Esophagus squamous epithelium (tissue), 5 donors: ENCODE data around the gene TEX52. TPM values are rescaled to one million over a fixed set of nuclear protein-coding genes. Genes with fewer than 3 reads are reported as not detected.

Experiments
- DNase-seq: peaks from one replicate; lab custom pipeline; 2025; lab: John Stamatoyannopoulos, UW
- H3K27ac ChIP-seq, 4 donors: fragments of 200-600 bp; sonication (generic); one replicate each; pipeline ENCODE4 v1.5.1; 2016 to 2019; ENCODE audit warnings: mild to moderate bottlenecking in 1 of 4
- H3K27me3 ChIP-seq, 4 donors: fragments of 200-600 bp; sonication (generic); 1 replicate in 3 of 4; 2 replicates in 1 of 4; pipeline versions ENCODE4 v1.5.1 to v1.6.0; 2017 to 2021; ENCODE audit warnings: antibody characterized with exemption in 1 of 4
- H3K36me3 ChIP-seq, 3 donors: fragments of 200-600 bp; sonication (generic); one replicate each; pipeline ENCODE4 v1.5.1; 2016 to 2019
- H3K4me1 ChIP-seq, 3 donors: fragments of 200-600 bp; sonication (generic); one replicate each; pipeline ENCODE4 v1.5.1; 2017 to 2019
- H3K4me3 ChIP-seq, 4 donors: fragments of 200-600 bp; sonication (generic); 1 replicate in 3 of 4; 2 replicates in 1 of 4; pipeline ENCODE4 v1.5.1; 2016 to 2019; ENCODE audit warnings: mild to moderate bottlenecking in 2 of 4, moderate library complexity in 1 of 4
- H3K9me3 ChIP-seq, 3 donors: fragments of 200-600 bp; sonication (generic); one replicate each; pipeline ENCODE4 v1.5.1; 2016 to 2019
- CTCF ChIP-seq, 6 experiments: fragments of 450-650 bp in 4 of 6; fragments of 200-600 bp in 2 of 6; sonication (generic) in 2 of 6; IDR thresholded peaks; one replicate each; pipeline ENCODE4 v1.5.1; 2016 to 2019; ENCODE audit warnings: antibody characterized with exemption in 6 of 6, mild to moderate bottlenecking in 4 of 6, moderate library complexity in 4 of 6
- POLR2A ChIP-seq, 4 donors: fragments of 450-650 bp; IDR thresholded peaks; one replicate each; pipeline ENCODE4 v1.6.1; 2017; ENCODE audit warnings: antibody characterized with exemption in 4 of 4, mild to moderate bottlenecking in 4 of 4, moderate library complexity in 3 of 4
- WGBS, 2 donors: methylation state at CpG; one replicate each; pipeline ENCODE4 v1.1.5; 2018; 5-methylcytosine and 5-hydroxymethylcytosine counted together
- intact Hi-C: fragments of 100-400 bp; cut with DNase I; formaldehyde crosslinking; loops from one replicate; pipeline ENCODE4 v1.15.0; 2022
- total RNA-seq, 4 donors: library from RNA; depleted of rRNA; stranded (reverse); fragments of >200 nt; gene quantifications; one replicate each; pipeline ENCODE4 v1.1.0, GENCODE V29; 2016
- donor health status: DM: yes; HTN: yes; CAD: no.

The TEX52 gene
- total RNA-seq, 4 donors from 2014 or later, result not detected

- Histone ChIP-seq H3K9me3 (no peaks in the 10 kb centered on the region), H3K4me1 (peaks cover 0 to 27% (median 4%) of the 10 kb centered on the region in 3 donors), H3K27ac (no peak overlapping the region), H3K4me3 (peak overlapping the region in 2 of 4 donors; percentile 26 to 39), H3K36me3 (peaks cover 0 to 55% (median 0%) of the 10 kb centered on the region in 3 donors), H3K27me3 (no peaks in the 10 kb centered on the region)
- TF ChIP-seq POLR2A (IDR thresholded peaks at IDR 0.05) (no peak), CTCF (IDR thresholded peaks at IDR 0.05) (no peak)
- 66 to 77% methylated on average over 5 to 9 of the region's 9 CpGs for WGBS, 2 donors
- no peak for DNase-seq
- intact Hi-C loops, result no loop called here
These were observed 23.0 kb downstream of the TEX52 start for GRCh38 chr12:2833810-2834209.

- no peak for TF ChIP-seq POLR2A (IDR thresholded peaks at IDR 0.05)
- no peak for TF ChIP-seq CTCF (IDR thresholded peaks at IDR 0.05)
- WGBS, 2 donors, result 16 to 29% methylated on average over 3 to 4 of the region's 5 CpGs
- intact Hi-C loops, result no loop called here
- Histone ChIP-seq H3K27me3 (no peaks in the 10 kb centered on the region), H3K4me1 (peaks cover 0 to 27% (median 4%) of the 10 kb centered on the region in 3 donors), H3K36me3 (peaks cover 0 to 55% (median 0%) of the 10 kb centered on the region in 3 donors), H3K9me3 (no peaks in the 10 kb centered on the region), H3K4me3 (peak overlapping the region in 1 of 4 donors; percentile 39), H3K27ac (peak overlapping the region in 1 of 4 donors; percentile 6)
- no peak for DNase-seq
These were observed 23.5 kb downstream of the TEX52 start for GRCh38 chr12:2833327-2833726.

GRCh38 chr12:2832550-2833127 lies 24.2 kb downstream of the TEX52 start:
- intact Hi-C loops, result no loop called here
- no peak for DNase-seq
- TF ChIP-seq CTCF (IDR thresholded peaks at IDR 0.05) (no peak), POLR2A (IDR thresholded peaks at IDR 0.05) (no peak)

GRCh38 chr12:2829275-2829674 lies 27.6 kb downstream of the TEX52 start:
- 92 to 94% methylated on average over 6 of the region's 6 CpGs for WGBS, 2 donors
- peaks cover 1 to 80% (median 14%) of the 10 kb centered on the region in 3 donors for H3K36me3 ChIP-seq
- peaks cover 0 to 14% (median 0%) of the 10 kb centered on the region in 3 donors for H3K4me1 ChIP-seq
- intact Hi-C loops, result no loop called here
- no peak for DNase-seq
- H3K27ac ChIP-seq, result no peak overlapping the region
- no peaks in the 10 kb centered on the region for H3K9me3 ChIP-seq
- no peaks in the 10 kb centered on the region for H3K27me3 ChIP-seq
- no peak overlapping the region for H3K4me3 ChIP-seq
- TF ChIP-seq POLR2A (IDR thresholded peaks at IDR 0.05), result no peak
- no peak for TF ChIP-seq CTCF (IDR thresholded peaks at IDR 0.05)

More at GRCh38 chr12:2832550-2833127, 24.2 kb downstream of the TEX52 start:
- H3K9me3 ChIP-seq, result no peaks in the 10 kb centered on the region
- 86 to 95% methylated on average over 2 to 3 of the region's 6 CpGs for WGBS, 2 donors
- H3K27me3 ChIP-seq, result no peaks in the 10 kb centered on the region
- H3K36me3 ChIP-seq, result peaks cover 0 to 55% (median 0%) of the 10 kb centered on the region in 3 donors
- no peak overlapping the region for H3K4me3 ChIP-seq
- peaks cover 0 to 27% (median 4%) of the 10 kb centered on the region in 3 donors for H3K4me1 ChIP-seq
- H3K27ac ChIP-seq, result peak overlapping the region in 1 of 4 donors; percentile 6

GRCh38 chr12:2826721-2827515 lies 29.9 kb downstream of the TEX52 start:
- Histone ChIP-seq H3K36me3 (peaks cover 25 to 99% (median 30%) of the 10 kb centered on the region in 3 donors), H3K4me1 (no peaks in the 10 kb centered on the region), H3K27ac (no peak overlapping the region), H3K9me3 (no peaks in the 10 kb centered on the region), H3K27me3 (no peaks in the 10 kb centered on the region), H3K4me3 (no peak overlapping the region)
- intact Hi-C loops, result no loop called here
- 83 to 85% methylated on average over 14 of the region's 14 CpGs for WGBS, 2 donors
- TF ChIP-seq POLR2A (IDR thresholded peaks at IDR 0.05) (no peak), CTCF (IDR thresholded peaks at IDR 0.05) (no peak)
- DNase-seq, result no peak
